ENCODE measurements around the gene SDCCAG8. TPM values are rescaled to one million over a fixed set of nuclear protein-coding genes. Genes with fewer than 3 reads are reported as not detected.

The SDCCAG8 gene
- total RNA-seq, 1 donor from 2014 or later: 92.7 TPM

DNA sequence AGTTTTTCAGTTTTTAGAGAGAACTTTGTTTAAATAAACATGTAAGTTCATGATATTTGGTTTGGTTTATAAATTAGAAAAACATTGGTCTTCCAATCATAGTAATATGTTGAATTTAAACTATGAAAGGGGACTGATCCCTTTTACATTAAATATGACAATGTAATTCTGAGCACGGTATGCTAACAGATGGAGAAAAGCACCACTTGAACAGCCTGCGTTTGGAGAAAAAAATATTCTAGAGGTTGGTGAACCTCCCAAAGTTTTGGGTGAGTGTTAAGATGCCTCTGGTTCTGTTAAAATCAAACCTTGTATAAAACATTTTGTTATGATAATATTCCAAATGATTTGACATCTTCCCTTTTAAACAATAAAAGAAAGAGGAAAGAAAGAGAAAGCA lies 123.9 kb downstream of the SDCCAG8 start:
- no peaks in the 10 kb centered on the region for H3K27me3 ChIP-seq (ENCODE audit: low read depth)

DNA sequence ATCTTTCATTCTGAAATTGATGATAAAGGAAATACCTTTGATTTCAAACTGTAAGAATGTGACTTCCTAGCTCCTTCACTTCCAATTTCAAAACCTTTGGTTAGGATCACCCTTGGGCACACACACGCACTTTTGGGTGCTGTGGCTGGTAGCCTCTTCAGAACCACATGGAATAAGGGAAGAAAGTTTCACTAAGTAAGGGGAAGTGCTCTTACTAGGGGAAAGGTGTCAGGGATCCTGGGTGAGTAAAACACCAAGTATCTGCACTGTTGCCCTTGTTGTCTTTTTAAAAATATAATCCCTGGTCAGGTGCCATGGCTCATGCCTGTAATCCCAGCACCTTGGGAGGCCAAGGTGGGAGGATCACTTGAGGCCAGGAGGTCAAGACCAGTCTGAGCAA lies 132.4 kb downstream of the SDCCAG8 start:
- Histone ChIP-seq H3K36me3 (peaks cover 22% of the 10 kb centered on the region), H3K9me3 (no peaks in the 10 kb centered on the region), H3K4me1 (no peaks in the 10 kb centered on the region), H3K27ac (no peak overlapping the region), H3K4me3 (no peak overlapping the region), H3K27me3 (ENCODE audit: low read depth) (no peaks in the 10 kb centered on the region)
- TF ChIP-seq, protein P1, sequence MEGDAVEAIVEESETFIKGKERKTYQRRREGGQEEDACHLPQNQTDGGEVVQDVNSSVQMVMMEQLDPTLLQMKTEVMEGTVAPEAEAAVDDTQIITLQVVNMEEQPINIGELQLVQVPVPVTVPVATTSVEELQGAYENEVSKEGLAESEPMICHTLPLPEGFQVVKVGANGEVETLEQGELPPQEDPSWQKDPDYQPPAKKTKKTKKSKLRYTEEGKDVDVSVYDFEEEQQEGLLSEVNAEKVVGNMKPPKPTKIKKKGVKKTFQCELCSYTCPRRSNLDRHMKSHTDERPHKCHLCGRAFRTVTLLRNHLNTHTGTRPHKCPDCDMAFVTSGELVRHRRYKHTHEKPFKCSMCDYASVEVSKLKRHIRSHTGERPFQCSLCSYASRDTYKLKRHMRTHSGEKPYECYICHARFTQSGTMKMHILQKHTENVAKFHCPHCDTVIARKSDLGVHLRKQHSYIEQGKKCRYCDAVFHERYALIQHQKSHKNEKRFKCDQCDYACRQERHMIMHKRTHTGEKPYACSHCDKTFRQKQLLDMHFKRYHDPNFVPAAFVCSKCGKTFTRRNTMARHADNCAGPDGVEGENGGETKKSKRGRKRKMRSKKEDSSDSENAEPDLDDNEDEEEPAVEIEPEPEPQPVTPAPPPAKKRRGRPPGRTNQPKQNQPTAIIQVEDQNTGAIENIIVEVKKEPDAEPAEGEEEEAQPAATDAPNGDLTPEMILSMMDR (IDR thresholded peaks at IDR 0.05): no peak
- no peak for DNase-seq
- intact Hi-C loops (cut with DNase I): no loop called here
- peak in 1 of 2 donors; percentile 56 for ATAC-seq

More for the DNA sequence above, 123.9 kb downstream of the SDCCAG8 start:
- Histone ChIP-seq H3K9me3 (no peaks in the 10 kb centered on the region), H3K27ac (no peak overlapping the region), H3K4me3 (no peak overlapping the region), H3K36me3 (peaks cover 41% of the 10 kb centered on the region), H3K4me1 (no peaks in the 10 kb centered on the region)
- intact Hi-C loops (cut with DNase I): no loop called here
- TF ChIP-seq, protein P1 (IDR thresholded peaks at IDR 0.05): no peak
- DNase-seq (no peak), ATAC-seq (no peak)

DNA sequence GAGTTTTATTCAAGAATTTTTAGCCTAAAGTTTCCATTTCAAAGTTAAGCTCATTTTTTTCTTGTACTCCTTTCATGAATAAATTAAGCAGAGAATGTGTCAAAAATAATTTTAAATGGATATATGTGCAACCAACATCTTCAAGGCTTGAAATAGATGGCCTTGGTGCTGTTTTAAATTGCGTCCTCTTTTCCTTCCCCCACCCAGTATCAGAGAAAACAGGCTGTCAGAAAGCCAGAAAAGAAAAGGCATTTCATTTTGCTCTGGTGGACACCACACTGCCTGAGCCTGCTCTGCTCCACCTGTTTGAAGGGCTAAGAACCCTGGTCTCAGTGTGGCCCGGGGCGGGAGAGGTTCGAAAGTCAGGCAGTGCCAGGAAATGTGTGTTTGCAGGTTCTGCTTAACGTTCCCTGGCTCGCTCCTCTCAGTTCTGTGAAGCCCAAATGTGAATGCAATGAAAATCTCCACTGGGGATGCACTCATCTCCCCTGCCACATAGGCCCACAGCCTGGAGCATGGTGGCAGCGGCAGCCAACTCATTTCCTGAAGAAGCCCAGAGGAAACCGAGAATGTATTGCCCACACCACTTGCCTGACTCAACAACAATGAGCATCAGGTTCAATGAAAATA lies 134.4 kb downstream of the SDCCAG8 start:
- H3K27ac ChIP-seq: no peak overlapping the region
- H3K9me3 ChIP-seq: no peaks in the 10 kb centered on the region
- DNase-seq (no peak), ATAC-seq (no peak)
- H3K36me3 ChIP-seq: peaks cover 16% of the 10 kb centered on the region
- TF ChIP-seq, protein P1 (IDR thresholded peaks at IDR 0.05): no peak
- H3K27me3 ChIP-seq (ENCODE audit: low read depth): no peaks in the 10 kb centered on the region
- intact Hi-C loops (cut with DNase I): no loop called here
- no peaks in the 10 kb centered on the region for H3K4me1 ChIP-seq
- H3K4me3 ChIP-seq: no peak overlapping the region

DNA sequence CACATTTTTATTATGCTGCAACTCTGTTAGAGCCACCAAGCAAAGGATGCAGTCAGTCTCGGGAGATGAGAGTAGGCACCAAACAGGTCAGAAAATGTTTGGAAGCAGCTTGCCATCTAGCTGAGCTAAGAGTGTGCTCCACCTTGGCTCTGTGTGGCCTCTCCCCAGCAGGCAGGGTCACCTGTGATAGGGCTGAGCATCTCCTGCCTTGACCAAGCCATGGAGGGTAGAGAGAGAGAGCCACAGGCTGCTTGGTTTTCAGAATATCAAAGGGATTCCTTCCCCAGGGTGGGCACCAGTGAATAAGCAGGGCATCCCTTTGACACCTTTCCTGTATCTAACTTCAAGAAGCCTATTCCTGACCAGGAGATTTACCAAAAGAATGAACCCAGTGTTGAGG lies 135.5 kb downstream of the SDCCAG8 start:
- Histone ChIP-seq H3K27me3 (ENCODE audit: low read depth) (no peaks in the 10 kb centered on the region), H3K9me3 (no peaks in the 10 kb centered on the region), H3K36me3 (peaks cover 16% of the 10 kb centered on the region), H3K27ac (no peak overlapping the region), H3K4me3 (no peak overlapping the region), H3K4me1 (no peaks in the 10 kb centered on the region)
- TF ChIP-seq, protein P1 (IDR thresholded peaks at IDR 0.05): no peak
- intact Hi-C loops (cut with DNase I): no loop called here
- DNase-seq (no peak), ATAC-seq (no peak)

DNA sequence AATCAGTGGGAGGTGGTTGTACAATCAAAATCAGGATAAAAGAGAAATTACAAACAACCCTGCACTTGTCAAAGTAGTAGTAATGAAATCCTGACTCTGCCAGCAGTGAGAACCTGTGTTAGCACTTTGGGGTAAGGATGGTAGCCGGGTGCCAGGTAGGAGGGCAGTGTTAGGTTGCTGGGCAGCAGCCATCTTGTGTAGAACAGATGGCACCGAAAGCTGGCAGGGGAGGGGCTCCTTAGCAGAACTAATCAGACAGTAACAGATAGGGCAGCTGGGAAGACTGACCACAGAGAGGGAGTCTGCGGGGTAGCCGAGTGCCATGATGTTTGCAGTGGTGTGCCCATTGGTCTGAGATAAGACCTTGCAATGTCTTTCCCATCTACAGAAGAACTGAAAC lies 137.3 kb downstream of the SDCCAG8 start:
- Histone ChIP-seq H3K27ac (no peak overlapping the region), H3K27me3 (ENCODE audit: low read depth) (no peaks in the 10 kb centered on the region), H3K36me3 (peaks cover 22% of the 10 kb centered on the region), H3K9me3 (no peaks in the 10 kb centered on the region), H3K4me1 (no peaks in the 10 kb centered on the region), H3K4me3 (no peak overlapping the region)
- DNase-seq (no peak), ATAC-seq (no peak)
- intact Hi-C loops (cut with DNase I): no loop called here
- TF ChIP-seq, protein P1 (IDR thresholded peaks at IDR 0.05): no peak
